Fibroblast of skin of right quadriceps (primary cell): ENCODE data around the gene SYNRG.
A peak's percentile ranks its signal among the peaks of the same experiment; 100 is the strongest.
"Not testable (repeated sequence)": the region's sequence is repeated elsewhere in the genome, so short reads cannot be mapped to it uniquely, and the experiment has no call there.

Source experiments
- DNase-seq: peaks from one replicate; pipeline ENCODE4 v3.0.0-alpha.2; 2013

The SYNRG gene, protein sequence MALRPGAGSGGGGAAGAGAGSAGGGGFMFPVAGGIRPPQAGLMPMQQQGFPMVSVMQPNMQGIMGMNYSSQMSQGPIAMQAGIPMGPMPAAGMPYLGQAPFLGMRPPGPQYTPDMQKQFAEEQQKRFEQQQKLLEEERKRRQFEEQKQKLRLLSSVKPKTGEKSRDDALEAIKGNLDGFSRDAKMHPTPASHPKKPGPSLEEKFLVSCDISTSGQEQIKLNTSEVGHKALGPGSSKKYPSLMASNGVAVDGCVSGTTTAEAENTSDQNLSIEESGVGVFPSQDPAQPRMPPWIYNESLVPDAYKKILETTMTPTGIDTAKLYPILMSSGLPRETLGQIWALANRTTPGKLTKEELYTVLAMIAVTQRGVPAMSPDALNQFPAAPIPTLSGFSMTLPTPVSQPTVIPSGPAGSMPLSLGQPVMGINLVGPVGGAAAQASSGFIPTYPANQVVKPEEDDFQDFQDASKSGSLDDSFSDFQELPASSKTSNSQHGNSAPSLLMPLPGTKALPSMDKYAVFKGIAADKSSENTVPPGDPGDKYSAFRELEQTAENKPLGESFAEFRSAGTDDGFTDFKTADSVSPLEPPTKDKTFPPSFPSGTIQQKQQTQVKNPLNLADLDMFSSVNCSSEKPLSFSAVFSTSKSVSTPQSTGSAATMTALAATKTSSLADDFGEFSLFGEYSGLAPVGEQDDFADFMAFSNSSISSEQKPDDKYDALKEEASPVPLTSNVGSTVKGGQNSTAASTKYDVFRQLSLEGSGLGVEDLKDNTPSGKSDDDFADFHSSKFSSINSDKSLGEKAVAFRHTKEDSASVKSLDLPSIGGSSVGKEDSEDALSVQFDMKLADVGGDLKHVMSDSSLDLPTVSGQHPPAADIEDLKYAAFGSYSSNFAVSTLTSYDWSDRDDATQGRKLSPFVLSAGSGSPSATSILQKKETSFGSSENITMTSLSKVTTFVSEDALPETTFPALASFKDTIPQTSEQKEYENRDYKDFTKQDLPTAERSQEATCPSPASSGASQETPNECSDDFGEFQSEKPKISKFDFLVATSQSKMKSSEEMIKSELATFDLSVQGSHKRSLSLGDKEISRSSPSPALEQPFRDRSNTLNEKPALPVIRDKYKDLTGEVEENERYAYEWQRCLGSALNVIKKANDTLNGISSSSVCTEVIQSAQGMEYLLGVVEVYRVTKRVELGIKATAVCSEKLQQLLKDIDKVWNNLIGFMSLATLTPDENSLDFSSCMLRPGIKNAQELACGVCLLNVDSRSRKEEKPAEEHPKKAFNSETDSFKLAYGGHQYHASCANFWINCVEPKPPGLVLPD (N-terminal part only)

DNA sequence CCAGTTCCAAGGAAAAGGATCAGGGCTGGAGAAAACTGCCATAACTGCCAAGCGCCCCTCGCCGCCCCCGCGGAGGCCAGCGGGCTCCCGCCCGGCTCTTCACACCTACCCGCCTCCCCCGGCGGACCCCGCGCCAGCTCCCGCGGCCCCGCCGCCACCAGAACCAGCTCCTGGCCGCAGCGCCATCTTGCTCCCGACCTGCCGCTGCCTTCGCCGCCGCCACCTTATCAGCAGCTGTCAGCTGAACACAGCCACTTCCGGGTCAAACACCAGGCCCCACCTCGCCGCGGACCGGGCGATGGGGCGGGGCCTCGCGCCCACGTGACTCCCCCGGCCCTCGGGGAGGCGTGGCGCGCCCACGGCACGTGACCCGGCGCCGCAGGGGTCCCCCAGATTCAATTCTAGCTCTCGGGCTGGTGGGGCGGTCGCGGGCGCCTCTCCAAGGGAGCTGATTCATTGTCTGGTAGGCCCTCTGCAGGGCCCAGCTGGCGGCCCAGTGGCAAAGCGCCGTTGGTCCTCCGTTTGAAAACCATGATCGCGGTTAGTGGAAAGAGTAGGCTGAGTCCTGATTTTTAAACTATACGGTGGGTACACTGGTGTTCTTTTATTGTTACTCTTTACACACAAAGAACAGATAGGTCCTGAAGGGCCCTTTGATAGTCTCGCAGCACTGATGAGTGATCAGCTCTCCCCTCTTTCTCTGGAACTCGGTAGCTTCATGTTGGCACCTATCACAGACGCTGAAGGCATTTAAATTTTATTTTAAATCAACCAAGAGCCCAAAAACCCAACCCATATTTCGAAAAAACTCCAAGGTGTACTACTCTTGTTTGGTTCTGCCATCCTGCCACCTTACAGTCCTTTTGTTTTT is at the start of gene SYNRG:
TSS of gene SYNRG (minus strand) at position 249 of the 871 bp plus-strand sequence. CDS start at position 186, 63 bp downstream.
- peak; percentile 98 for DNase-seq

DNA sequence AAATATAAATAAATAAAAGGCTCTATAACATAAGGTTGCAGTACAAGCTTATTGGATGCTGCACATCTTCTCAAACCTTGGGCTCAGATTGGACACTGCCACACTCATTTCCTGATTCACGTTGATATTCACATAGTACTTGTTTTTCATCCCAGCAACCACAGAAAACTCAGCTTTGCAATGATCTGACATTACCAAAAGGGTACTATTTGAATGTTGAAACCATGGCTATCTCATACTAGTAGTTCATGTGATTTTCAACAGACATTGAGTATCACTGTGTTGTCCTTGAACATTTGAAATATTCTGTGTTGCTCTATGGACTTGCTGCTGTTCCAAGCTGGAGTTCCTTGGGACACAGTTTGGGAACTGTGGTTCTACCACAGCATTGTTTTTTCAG is 48.0 kb upstream of the SYNRG start:
- DNase-seq = no peak

DNA sequence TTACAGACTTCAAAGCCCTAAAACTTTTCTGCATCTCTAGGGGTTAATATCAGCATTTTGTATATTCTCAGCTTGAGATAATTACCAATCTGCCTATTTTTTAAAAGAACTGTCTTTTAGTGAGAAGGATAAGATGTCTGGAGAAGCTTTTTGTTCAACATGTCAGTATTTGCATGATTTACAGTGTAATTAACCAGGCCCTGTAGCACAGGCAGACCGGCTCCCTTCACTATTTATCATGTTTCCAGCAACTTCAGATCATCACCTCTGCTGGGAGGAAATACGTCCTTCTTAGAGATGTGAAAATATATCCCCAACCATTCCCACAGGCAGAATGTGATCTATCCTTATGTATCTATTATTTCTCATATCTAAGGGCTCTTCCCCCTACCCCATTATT is 42.6 kb upstream of the SYNRG start:
- DNase-seq = no peak

DNA sequence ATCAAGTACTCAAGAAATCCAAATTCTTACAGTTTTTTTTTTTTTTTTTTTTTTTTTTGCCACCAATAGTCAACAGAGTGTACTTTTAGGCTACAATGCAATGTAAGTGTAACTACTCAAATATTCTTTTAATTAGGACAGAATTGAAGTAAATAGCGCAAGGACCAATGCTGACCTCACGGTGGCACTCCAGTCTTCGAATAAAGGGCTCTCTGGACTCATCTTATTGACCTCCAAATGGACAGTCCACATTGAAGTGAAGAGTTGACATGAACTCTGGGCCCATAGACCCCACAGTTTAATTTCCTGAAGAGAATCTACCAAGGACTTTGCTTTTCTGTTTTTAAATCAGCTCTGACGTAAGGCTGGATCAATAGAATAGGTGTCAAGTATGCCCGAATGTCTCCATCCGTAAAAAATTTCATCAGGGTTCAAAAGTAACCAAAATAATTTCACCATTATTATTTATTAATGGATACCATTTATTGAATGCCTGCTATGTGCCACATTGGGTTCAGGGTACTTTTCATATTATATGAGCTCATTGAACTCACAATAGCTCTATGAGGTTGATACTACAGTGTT is 41.3 kb upstream of the SYNRG start:
- peak; percentile 36 for DNase-seq

DNA sequence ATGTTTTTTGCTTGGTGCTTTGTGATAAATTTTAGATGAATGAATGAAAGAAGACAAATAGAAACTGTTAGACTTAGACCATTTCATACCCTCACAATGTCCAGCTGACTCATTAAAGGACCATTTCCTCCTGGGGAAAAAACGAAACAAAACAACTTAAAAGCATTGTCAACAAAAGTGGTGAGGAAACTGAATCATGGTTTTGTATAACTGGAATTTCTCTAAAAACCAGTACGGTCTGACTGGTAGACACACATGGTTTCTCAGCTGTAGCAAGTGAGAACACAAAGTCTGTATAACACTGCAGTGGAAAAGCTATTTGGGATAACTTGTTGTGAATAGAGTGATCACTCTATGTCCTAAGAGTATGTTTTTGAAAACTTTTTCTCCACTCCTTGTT is 39.3 kb upstream of the SYNRG start:
- DNase-seq = peak; percentile 39

DNA sequence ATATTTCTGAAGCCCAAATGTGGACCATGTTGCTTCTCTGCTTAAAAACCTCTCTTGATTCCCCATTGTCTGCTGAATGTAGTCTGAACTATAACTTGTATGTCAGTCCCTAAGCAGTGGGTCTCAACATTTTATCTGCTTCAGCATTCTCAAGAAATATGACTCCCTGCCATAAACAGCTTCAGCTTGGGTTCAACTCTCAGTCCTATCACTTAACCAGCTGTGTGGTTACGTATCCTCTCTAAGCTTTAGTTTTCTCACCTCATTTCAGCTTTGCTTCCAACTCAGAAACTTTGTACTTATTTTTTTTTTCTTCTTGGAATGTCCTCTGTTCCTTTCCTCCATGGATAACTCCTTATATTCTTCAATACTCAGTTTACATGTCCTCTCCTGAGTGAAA is 38.6 kb upstream of the SYNRG start:
- no peak for DNase-seq

DNA sequence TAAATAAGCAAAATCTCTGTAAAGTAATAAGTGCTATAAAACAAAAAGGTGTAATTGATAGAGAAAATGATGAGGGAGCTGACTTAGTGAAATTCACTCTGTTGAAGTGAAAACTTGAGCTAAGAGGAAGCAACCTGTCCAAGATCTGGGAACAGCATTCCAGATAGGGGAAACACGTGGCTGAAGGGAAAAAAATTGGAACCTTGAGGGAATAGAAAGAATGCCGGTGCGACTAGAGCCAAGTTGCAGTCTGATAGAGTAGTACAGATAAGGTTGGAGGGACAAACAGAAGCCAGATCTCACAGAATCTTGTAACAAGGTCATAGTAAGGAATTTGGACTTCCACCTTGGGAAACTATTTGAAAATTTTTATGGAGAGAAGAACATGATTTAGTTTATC is 34.7 kb upstream of the SYNRG start:
- DNase-seq = no peak

DNA sequence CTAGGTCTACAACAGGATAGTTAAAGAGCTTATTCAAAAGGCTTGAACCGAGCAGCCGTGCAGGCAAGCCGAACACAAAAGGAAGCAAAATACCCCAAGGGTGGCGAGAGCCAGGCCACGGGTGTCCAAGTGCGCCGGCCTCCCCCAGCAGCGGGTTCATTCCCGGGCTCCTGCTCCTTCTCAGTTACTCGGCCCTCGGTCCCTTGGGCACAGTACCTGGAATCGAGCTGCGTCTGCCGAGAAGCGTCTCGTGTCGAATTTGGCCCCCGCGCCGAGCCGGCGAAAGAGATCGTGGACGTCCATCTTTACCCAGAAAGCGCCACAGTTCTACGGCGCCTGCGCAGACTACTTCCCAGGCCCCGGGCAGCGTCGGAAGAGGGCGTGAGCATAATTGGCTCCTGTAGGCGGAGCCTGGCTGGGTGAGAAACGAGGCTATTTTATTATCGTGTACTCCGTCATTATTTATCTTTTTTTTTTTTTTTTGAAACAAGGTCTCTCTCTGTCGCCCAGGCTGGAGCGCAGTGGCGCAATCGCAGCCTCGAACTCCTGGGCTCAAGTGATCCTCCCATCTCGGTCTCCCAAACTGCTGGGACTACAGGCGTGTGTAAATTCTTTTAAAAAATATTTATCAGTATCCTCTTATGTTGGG is 34.0 kb upstream of the SYNRG start, which contains the start of gene DDX52:
TSS of gene DDX52 (minus strand) at position 329 of the 649 bp plus-strand sequence. CDS start at position 303, 26 bp downstream.
- DNase-seq = peak; percentile 89

DNA sequence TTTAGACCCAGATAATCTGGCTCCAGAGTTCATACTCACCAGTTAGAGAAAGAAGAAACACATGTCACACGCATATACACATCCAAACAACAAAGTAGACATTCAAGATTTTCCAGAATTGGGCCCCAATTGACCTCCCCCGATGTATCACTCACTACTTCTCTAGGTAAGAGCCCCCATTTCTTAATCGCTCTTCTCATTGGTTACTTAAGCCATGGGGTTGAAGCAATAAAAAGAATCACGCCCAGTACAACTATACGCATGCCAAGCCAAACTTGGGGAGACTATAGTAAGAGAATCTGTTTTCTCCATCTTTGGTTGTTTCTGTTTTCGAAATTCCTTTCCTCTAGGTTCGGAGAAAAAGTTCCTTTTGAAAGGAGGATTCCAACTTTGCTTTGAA is 33.5 kb upstream of the SYNRG start:
- peak; percentile 19 for DNase-seq

DNA sequence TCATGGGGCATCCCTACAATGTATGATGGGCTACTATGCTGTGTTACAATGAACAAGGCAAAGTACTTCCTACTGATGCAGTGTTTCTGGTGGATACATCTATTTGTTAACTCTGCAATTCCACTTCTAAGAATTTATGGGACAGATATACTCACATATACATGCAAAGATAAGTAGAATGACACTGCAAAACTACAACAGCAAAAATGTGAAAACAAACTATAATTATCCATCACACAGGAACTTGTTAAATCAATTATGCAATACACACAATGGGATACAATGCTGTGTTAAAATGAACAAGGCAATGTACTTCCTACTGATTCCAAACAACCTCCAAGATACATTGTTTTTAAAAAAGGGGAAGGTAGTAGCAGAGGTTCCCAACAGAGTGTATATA is 30.8 kb upstream of the SYNRG start:
- no peak for DNase-seq

DNA sequence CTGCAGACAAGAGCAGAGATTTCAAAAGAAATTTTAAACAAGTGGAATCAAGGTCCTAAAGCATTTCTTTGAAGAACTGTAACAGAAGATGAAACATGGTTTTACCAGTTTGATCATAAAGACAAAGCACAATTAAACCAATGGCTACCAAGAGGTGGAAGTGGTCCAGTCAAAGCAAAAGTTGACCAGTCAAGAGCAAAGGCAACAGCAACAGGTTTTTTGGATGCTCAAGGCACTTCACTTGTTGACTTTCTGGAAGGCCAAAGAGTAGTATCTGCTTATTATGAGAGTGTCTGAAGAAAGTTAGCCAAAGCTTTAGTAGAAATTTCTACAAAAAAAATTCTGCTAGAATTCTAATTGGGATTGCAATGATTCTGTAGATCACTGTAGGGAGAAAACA is 28.7 kb upstream of the SYNRG start:
- DNase-seq = no peak

DNA sequence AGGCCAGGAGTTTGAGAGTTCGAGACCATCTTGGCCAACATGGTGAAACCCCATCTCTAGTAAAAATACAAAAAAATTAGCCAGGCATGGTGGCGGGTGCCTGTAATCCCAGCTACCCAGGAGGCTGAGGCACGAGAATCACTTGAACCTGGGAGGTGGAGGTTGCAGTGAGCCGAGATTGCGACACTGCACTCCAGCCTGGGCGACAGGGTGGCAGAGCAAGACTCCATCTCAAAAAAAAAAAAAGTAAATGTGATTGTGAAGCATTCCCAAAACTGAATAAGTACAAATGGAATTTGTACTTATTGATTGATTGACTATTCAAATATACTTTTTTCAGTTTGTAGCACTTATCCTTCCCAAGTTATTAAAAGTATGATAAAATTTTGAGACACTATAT is 7.2 kb upstream of the SYNRG start:
- DNase-seq = not testable (repeated sequence)

DNA sequence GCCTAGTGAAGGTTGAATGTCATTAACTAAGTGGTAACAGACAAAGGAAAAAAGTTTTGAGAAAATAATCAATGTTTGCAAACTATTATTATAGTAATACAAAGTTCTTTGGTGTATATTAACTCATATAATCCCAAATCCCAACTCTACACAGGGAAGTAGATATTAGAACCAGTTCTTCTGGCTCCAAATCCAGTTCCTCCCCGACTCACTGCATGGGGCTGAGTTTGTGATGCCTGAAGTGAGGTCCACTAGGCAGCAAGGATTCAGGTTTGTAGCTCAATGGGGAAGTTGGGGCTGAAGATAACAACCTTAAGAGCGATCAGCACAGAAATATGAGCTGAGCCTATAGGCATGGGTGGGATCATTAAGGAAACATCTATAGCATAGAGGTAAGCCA is 5.6 kb upstream of the SYNRG start:
- no peak for DNase-seq

DNA sequence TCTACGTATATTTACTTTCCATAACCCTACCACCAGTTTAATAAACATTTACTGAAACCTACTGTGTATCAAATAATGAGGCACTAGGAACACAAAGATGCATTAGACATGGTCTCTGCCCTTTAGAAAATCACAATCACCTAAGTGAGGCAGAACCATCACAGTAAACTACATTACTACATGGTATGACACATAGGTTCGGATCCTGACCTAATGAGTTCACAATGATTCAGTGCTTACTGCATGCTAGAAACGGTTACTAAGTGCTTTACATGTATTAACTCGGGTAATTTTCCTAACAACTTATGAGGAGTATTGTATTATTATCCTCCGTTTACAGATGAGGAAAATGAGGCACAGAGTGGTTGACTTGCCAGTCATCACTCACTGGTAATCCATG is 5.2 kb upstream of the SYNRG start:
- DNase-seq = peak; percentile 69

DNA sequence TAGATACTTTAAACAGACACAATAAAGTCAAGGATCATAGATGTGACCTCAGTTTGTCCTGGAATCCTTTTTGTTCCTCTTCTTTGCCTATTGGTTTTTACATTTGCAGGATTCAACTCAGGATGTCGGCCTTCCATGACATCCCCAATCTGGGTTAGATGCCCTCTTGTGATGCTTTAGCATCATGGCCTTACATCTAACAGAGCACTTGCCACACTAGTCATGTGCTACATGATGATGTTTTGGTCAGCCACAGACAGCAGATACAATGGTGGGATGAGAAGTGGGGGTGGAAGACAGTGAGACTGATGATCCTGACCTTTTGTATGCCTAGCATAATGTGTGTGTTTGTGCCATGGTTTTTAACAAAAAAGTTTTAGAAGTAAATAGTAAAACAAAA is 1.8 kb upstream of the SYNRG start:
- DNase-seq = no peak

DNA sequence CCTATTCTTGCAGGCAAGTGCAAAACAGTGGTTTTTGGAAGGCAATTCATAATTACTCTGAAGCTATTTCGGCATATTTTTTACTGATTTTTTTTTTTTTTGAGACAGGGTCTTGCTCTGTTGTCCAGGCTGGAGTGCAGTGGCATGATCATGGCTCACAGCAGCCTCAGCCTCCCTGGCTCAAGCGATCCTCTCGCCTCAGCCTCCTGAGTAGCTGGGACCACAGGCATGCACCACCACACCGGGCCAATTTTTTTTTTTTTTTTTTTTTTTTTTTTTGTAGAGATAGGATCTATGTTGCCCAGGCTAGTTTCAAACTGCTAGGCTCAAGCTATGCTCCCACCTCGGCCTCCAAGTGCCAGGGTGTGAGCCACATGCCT is 813 bp upstream of the SYNRG start:
- DNase-seq = not testable (repeated sequence)

DNA sequence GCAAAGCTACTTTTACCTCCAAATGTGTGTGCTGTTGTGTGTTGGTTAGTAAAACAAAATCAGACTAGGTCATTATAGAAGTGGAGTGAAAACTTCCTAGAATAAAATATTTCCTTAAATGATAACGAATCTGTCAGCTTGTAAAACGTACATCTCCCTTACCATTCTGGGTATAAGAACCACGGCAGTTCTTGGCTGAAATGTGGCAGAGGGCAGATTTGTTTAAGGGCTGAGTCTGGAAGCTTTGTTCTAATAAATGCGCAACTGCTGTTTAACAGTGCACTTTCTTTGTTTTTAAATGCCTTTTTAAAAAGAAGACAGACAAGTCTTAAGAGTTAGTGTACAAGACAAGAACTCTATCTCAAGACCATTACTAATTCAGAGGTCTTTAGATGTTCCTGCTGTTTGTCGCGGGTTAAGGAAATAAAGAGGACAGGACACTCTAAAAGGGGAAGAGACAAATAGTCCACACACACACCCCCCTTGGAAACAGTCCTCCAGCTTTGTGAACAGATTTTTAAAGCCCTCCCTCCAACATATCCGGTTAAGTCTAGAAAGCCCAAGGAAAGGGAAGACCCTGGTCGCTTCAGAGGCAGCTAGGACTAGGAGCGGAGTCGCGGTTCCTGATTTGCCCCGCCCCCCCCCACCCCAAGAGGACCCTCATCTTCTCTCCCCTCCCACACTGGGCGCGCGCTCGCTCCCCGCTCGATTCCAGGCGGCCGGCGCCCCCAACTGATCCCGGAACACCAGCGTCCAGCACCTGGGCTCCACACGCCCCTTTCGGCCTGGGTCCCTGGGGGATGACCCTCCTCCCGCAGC is 658 bp downstream of the SYNRG start:
- DNase-seq = peak; percentile 43

DNA sequence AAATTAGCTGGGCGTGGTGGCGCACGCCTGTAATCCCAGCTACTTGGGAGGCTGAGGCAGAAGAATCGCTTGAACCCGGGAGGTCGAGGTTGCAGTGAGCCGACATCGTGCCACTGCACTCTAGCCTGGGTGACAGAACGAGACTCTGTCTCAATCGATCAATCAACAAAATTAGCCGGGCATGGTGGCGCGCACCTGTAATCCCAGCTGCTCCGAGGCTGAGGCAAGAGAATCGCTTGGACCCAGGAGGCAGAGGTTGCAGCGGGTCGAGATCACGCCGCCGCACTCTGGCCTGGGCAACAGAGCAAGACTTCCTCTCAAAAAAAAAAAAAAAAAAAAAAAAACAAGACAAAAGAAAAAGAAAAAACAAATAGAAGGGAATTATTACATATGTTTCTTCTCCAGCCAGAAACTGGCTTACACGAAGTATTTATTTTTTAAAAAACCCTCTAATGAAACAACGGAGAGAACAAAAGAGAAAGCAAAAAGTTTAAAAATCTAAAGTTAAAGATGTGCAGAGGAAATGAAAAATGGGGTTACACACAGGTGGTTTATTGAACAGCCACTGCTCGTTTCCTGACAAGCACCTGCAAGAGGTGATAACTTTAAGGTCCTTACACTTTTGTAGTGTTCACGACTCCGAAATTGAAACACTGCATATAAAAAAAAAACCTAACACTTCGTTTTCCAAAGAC is 1.4 kb downstream of the SYNRG start:
- no peak for DNase-seq

DNA sequence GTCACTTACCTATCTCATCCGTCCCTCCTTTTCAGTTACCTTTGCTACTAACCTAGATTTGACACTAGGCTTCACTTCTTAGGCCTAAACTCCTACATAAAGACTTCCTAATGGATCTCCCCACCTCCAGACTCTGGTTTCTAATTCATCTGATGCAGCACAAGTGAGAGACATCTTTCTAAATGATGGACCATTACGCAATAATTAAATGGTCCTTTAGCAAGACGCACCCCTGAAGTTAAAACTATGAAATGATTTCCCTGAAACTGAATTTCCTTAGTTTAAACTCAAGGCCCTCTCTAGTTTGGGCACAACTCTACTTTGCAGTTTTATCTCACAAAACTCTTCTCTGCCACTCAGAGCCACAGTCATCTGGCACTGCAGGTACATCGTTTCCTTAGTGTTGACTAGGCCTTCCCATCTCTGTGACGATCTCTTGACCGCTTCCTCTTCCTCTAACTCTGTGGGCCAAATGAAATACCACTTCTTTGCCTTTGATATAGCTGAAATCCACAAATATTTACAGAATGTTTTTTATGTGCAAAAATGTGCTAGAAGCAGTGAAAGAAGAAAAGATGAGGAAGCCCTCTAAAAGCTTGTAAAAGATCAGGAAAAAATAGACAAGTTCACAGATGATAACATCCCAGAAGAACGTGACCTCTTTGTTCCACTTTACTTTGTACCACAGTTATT is 3.3 kb downstream of the SYNRG start:
- DNase-seq = no peak
